NCI-H82 treated with DMSO at 0.1 percent for 48 hours (cell line): ENCODE measurements around the gene LRRC8D.

ENCODE experiments used
- DNase-seq: peaks from one replicate; lab custom pipeline; 2025; ENCODE audit not compliant: unreplicated experiment; lab: John Stamatoyannopoulos, UW

The LRRC8D gene

GRCh38 chr1:89953131-89953626, 132.3 kb downstream of the LRRC8D start:
- no peak for DNase-seq

- DNase-seq: no peak
Measured at GRCh38 chr1:89953929-89954328, 133.1 kb downstream of the LRRC8D start.

GRCh38 chr1:89954401-89954800, 133.6 kb downstream of the LRRC8D start:
- DNase-seq: no peak

GRCh38 chr1:89955311-89956205, 134.7 kb downstream of the LRRC8D start:
- DNase-seq: no peak

GRCh38 chr1:89957107-89957506, 136.3 kb downstream of the LRRC8D start:
- no peak for DNase-seq

- DNase-seq: no peak
Measured at GRCh38 chr1:89958851-89959654, 138.2 kb downstream of the LRRC8D start.

GRCh38 chr1:89959719-89960118, 138.9 kb downstream of the LRRC8D start:
- DNase-seq: no peak

GRCh38 chr1:89962024-89962741, 141.4 kb downstream of the LRRC8D start:
- no peak for DNase-seq

- DNase-seq: no peak
Measured at GRCh38 chr1:89962742-89963075, 141.9 kb downstream of the LRRC8D start.

GRCh38 chr1:89965193-89965768, 144.4 kb downstream of the LRRC8D start:
- no peak for DNase-seq

- no peak for DNase-seq
Measured at GRCh38 chr1:89966656-89967055, 145.8 kb downstream of the LRRC8D start.

- no peak for DNase-seq
Measured at GRCh38 chr1:89971600-89971999, 150.8 kb downstream of the LRRC8D start.

- DNase-seq: no peak
Measured at GRCh38 chr1:89972024-89972423, 151.2 kb downstream of the LRRC8D start.

GRCh38 chr1:89973471-89974127, 152.8 kb downstream of the LRRC8D start:
- no peak for DNase-seq

- DNase-seq: no peak
Measured at GRCh38 chr1:89974256-89974655, 153.4 kb downstream of the LRRC8D start.

- no peak for DNase-seq
Measured at GRCh38 chr1:89974696-89975470, 154.1 kb downstream of the LRRC8D start.

- no peak for DNase-seq
Measured at GRCh38 chr1:89975540-89976125, 154.8 kb downstream of the LRRC8D start.

GRCh38 chr1:89978755-89979154, 157.9 kb downstream of the LRRC8D start:
- no peak for DNase-seq

- DNase-seq: no peak
Measured at GRCh38 chr1:89980605-89981004, 159.8 kb downstream of the LRRC8D start.
